Stimulated activated CD4-positive, alpha-beta T cell treated with anti-CD3 and anti-CD28 coated beads, Interleukin-15, amount 100 ng/mL, for 48 hours (primary cell): ENCODE results near the gene LMO4.

Experiments used
- DNase-seq, 2 donors: peaks; one replicate each; pipeline ENCODE4 v3.0.0-alpha.2; 2020; ENCODE audit warnings: low read depth in 2 of 2

Gene LMO4

GRCh38 chr1:87327376-87328271, 1.1 kb upstream of the LMO4 start:
- DNase-seq = no peak

- DNase-seq = no peak
Measured at GRCh38 chr1:87329051-87329525, 408 bp downstream of the LMO4 start.

- DNase-seq = no peak
Measured at GRCh38 chr1:87329526-87330056, 911 bp downstream of the LMO4 start.

- DNase-seq = no peak
Measured at GRCh38 chr1:87330057-87330884, 1.6 kb downstream of the LMO4 start.

GRCh38 chr1:87330885-87331364, 2.2 kb downstream of the LMO4 start:
- no peak for DNase-seq

- DNase-seq = no peak
Measured at GRCh38 chr1:87331365-87332241, 2.9 kb downstream of the LMO4 start.

GRCh38 chr1:87333692-87334347, 5.1 kb downstream of the LMO4 start:
- no peak for DNase-seq

- no peak for DNase-seq
Measured at GRCh38 chr1:87334351-87335174, 5.9 kb downstream of the LMO4 start.

GRCh38 chr1:87335175-87335884, 6.7 kb downstream of the LMO4 start:
- peak in 1 of 2 donors; percentile 40 for DNase-seq

GRCh38 chr1:87336623-87337067, 8.0 kb downstream of the LMO4 start:
- no peak for DNase-seq

- no peak for DNase-seq
Measured at GRCh38 chr1:87337606-87338005, 8.9 kb downstream of the LMO4 start.

- DNase-seq = no peak
Measured at GRCh38 chr1:87338566-87338965, 9.9 kb downstream of the LMO4 start.

GRCh38 chr1:87344231-87344630, 15.6 kb downstream of the LMO4 start:
- DNase-seq = no peak

- DNase-seq = no peak
Measured at GRCh38 chr1:87346130-87346814, 17.6 kb downstream of the LMO4 start.

GRCh38 chr1:87348341-87349019, 19.8 kb downstream of the LMO4 start:
- DNase-seq = no peak

- DNase-seq = no peak
Measured at GRCh38 chr1:87349036-87349435, 20.4 kb downstream of the LMO4 start.

GRCh38 chr1:87355894-87356293, 27.2 kb downstream of the LMO4 start:
- no peak for DNase-seq

GRCh38 chr1:87356591-87356990, 27.9 kb downstream of the LMO4 start:
- no peak for DNase-seq
